DND-41 (cell line): ENCODE data around the gene ARHGEF35.
"Not testable (repeated sequence)": the region's sequence is repeated elsewhere in the genome, so short reads cannot be mapped to it uniquely, and the experiment has no call there.

Source experiments
- EZH2 ChIP-seq: IDR thresholded peaks from 3 replicates; pipeline ENCODE4 v1.6.1; 2012; ENCODE audit warnings: borderline replicate concordance, low read depth, mild to moderate bottlenecking, moderate library complexity, low read length, inconsistent platforms; ENCODE audit not compliant: severe bottlenecking
- TF ChIP-seq, protein P1 (sequence below): IDR thresholded peaks from 2 replicates; pipeline ENCODE4 v1.5.1; 2012; ENCODE audit warnings: borderline replicate concordance, low read length, moderate library complexity, mild to moderate bottlenecking; ENCODE audit not compliant: poor library complexity, severe bottlenecking; ENCODE audit errors: extremely low read depth

DNA sequence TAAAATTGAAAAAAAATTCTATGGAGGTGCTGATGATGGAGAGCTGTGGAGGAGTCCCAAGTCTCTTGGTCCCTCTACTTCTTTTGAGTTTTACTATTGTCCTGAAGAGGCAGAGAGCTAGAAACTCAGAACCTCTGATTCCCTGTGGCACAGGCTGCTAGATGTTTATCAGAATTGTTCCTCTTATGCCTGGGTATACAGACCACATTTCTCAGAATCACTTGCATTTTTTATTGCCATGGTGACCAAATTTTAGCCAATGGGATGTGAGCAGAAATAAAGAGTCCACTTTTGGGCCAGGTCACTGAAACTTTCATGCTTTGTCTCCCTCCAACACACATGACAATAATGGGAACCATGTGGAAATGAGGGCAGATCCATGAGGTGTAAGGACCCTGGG, 28.0 kb upstream of the ARHGEF35 start:
- TF ChIP-seq, protein P1, sequence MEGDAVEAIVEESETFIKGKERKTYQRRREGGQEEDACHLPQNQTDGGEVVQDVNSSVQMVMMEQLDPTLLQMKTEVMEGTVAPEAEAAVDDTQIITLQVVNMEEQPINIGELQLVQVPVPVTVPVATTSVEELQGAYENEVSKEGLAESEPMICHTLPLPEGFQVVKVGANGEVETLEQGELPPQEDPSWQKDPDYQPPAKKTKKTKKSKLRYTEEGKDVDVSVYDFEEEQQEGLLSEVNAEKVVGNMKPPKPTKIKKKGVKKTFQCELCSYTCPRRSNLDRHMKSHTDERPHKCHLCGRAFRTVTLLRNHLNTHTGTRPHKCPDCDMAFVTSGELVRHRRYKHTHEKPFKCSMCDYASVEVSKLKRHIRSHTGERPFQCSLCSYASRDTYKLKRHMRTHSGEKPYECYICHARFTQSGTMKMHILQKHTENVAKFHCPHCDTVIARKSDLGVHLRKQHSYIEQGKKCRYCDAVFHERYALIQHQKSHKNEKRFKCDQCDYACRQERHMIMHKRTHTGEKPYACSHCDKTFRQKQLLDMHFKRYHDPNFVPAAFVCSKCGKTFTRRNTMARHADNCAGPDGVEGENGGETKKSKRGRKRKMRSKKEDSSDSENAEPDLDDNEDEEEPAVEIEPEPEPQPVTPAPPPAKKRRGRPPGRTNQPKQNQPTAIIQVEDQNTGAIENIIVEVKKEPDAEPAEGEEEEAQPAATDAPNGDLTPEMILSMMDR = not testable (repeated sequence)
- not testable (repeated sequence) for TF ChIP-seq EZH2
